GM23338 (cell line): ENCODE results near the gene KDM6A. TPM values are rescaled to one million over a fixed set of nuclear protein-coding genes. Genes with fewer than 3 reads are reported as not detected.

Experiments used
- ATAC-seq: fragments of 200-7000 bp; cut with Tn5 transposase; 3 replicates; pipeline ENCODE4 v1.9.1; 2020
- DNase-seq: peaks from one replicate; pipeline ENCODE4 v3.0.0-alpha.2; 2015; ENCODE audit warnings: low spot score
- H2AFZ ChIP-seq: fragments of 200-600 bp; sonication (generic); 2 replicates; pipeline ENCODE4 v1.8.0; 2016; ENCODE audit warnings: antibody characterized with exemption, mild to moderate bottlenecking, moderate library complexity
- H3F3A ChIP-seq: fragments of 200-600 bp; sonication (generic); replicated peaks from 2 replicates; pipeline ENCODE4 v1.8.0; 2017; ENCODE audit warnings: antibody characterized with exemption, mixed run types, low read depth
- H3K27ac ChIP-seq: fragments of 200-600 bp; sonication (generic); 2 replicates; pipeline ENCODE4 v1.6.1; 2016; ENCODE audit warnings: low read depth
- H3K27me3 ChIP-seq: fragments of 200-600 bp; sonication (generic); 2 replicates; pipeline ENCODE4 v1.8.0; 2016; ENCODE audit warnings: mild to moderate bottlenecking, mixed run types, moderate library complexity; ENCODE audit not compliant: insufficient read depth
- H3K36me3 ChIP-seq: fragments of 200-600 bp; sonication (generic); 2 replicates; pipeline ENCODE4 v1.8.0; 2016; ENCODE audit warnings: mild to moderate bottlenecking; ENCODE audit not compliant: insufficient read depth
- H3K4me1 ChIP-seq: fragments of 200-600 bp; sonication (generic); 2 replicates; pipeline ENCODE4 v1.8.0; 2016; ENCODE audit warnings: mild to moderate bottlenecking, moderate library complexity; ENCODE audit not compliant: insufficient read depth
- H3K4me2 ChIP-seq: fragments of 200-600 bp; sonication (generic); 2 replicates; pipeline ENCODE4 v1.7.1; 2017; ENCODE audit warnings: mixed run types
- H3K4me3 ChIP-seq: fragments of 200-600 bp; sonication (generic); 2 replicates; pipeline ENCODE4 v1.6.1; 2016; ENCODE audit warnings: mixed run types
- H3K79me2 ChIP-seq: fragments of 200-600 bp; sonication (generic); replicated peaks from 2 replicates; pipeline ENCODE4 v1.8.0; 2017; ENCODE audit warnings: mild to moderate bottlenecking; ENCODE audit not compliant: insufficient read depth
- H3K9me2 ChIP-seq: fragments of 200-600 bp; sonication (generic); 2 replicates; pipeline ENCODE4 v1.8.0; 2017; ENCODE audit not compliant: insufficient read depth
- H4K20me1 ChIP-seq: fragments of 200-600 bp; sonication (generic); replicated peaks from 2 replicates; pipeline ENCODE4 v1.8.0; 2017; ENCODE audit warnings: mild to moderate bottlenecking; ENCODE audit not compliant: insufficient read depth
- H3K27ac Mint-ChIP-seq: 2 replicates; pipeline ENCODE4 v1.8.0; 2020; ENCODE audit warnings: inconsistent platforms, mild to moderate bottlenecking, moderate library complexity, mixed read lengths
- H3K27me3 Mint-ChIP-seq: 3 replicates; pipeline ENCODE4 v1.8.0; 2022; ENCODE audit warnings: low read depth, mild to moderate bottlenecking, moderate library complexity, mixed read lengths, inconsistent platforms; ENCODE audit not compliant: insufficient read depth, poor library complexity
- H3K36me3 Mint-ChIP-seq: 3 replicates; pipeline ENCODE4 v1.8.0; 2021; ENCODE audit warnings: low read depth, mild to moderate bottlenecking, inconsistent platforms, moderate library complexity, mixed read lengths
- H3K4me1 Mint-ChIP-seq: 3 replicates; pipeline ENCODE4 v1.8.0; 2020; ENCODE audit warnings: mild to moderate bottlenecking, inconsistent platforms, mixed read lengths
- H3K4me3 Mint-ChIP-seq: 3 replicates; pipeline ENCODE4 v1.8.0; 2021; ENCODE audit warnings: moderate library complexity, mild to moderate bottlenecking, inconsistent platforms, mixed read lengths
- H3K9me3 Mint-ChIP-seq: 3 replicates; pipeline ENCODE4 v1.8.0; 2020; ENCODE audit warnings: moderate library complexity, mild to moderate bottlenecking, inconsistent platforms, mixed read lengths
- CREB1 ChIP-seq: fragments of 250-450 bp; sonication (Bioruptor Pico); IDR thresholded peaks from 2 replicates; pipeline ENCODE4 v1.5.0; 2020; ENCODE audit warnings: low read depth, mild to moderate bottlenecking, moderate library complexity
- CTCF ChIP-seq, 2 experiments: fragments of 200-600 bp in 1 of 2; sonication (generic) in 1 of 2; conservative IDR thresholded peaks; 2 replicates each; pipeline versions ENCODE4 v1.5.1 to v1.6.1; 2016 to 2017; ENCODE audit warnings: antibody characterized with exemption in 2 of 2, low read depth in 2 of 2, mild to moderate bottlenecking in 2 of 2, moderate library complexity in 1 of 2
- ETS1 ChIP-seq: IDR thresholded peaks from 2 replicates; pipeline ENCODE4 v1.6.1; 2016; ENCODE audit warnings: antibody characterized with exemption
- EZH2 ChIP-seq: fragments of 200-600 bp; sonication (generic); IDR thresholded peaks from one replicate; pipeline ENCODE4 v1.8.0; 2017; ENCODE audit warnings: antibody characterized with exemption, mild to moderate bottlenecking, low read depth; ENCODE audit not compliant: unreplicated experiment
- EZH2phosphoT487 ChIP-seq: fragments of 200-600 bp; sonication (generic); IDR thresholded peaks from one replicate; pipeline ENCODE4 v1.8.1; 2018; ENCODE audit warnings: antibody characterized with exemption; ENCODE audit not compliant: unreplicated experiment
- JUNB ChIP-seq: IDR thresholded peaks from one replicate; pipeline ENCODE4 v1.6.1; 2016; ENCODE audit warnings: antibody characterized with exemption; ENCODE audit not compliant: unreplicated experiment
- NANOG ChIP-seq: IDR thresholded peaks from 2 replicates; pipeline ENCODE4 v1.6.1; 2016; ENCODE audit warnings: antibody characterized with exemption, borderline replicate concordance
- POLR2AphosphoS5 ChIP-seq: IDR thresholded peaks from 2 replicates; pipeline ENCODE4 v1.6.1; 2016; ENCODE audit warnings: antibody characterized with exemption, low read depth
- REST ChIP-seq: IDR thresholded peaks from one replicate; pipeline ENCODE4 v1.6.1; 2018; ENCODE audit warnings: antibody characterized with exemption; ENCODE audit not compliant: unreplicated experiment
- STAT1 ChIP-seq: IDR thresholded peaks from one replicate; pipeline ENCODE4 v1.6.1; 2016; ENCODE audit warnings: antibody characterized with exemption; ENCODE audit not compliant: unreplicated experiment
- ZNF114 ChIP-seq: fragments of 250-450 bp; sonication (Bioruptor Pico); IDR thresholded peaks from 2 replicates; pipeline ENCODE4 v1.5.0; 2020; ENCODE audit warnings: mild to moderate bottlenecking, moderate library complexity
- ZNF331 ChIP-seq: fragments of 250-450 bp; sonication (Bioruptor Pico); IDR thresholded peaks from 2 replicates; pipeline ENCODE4 v1.5.0; 2020; ENCODE audit warnings: low read depth, mild to moderate bottlenecking, moderate library complexity
- ZNF462 ChIP-seq: fragments of 250-450 bp; sonication (Bioruptor Pico); IDR thresholded peaks from 2 replicates; pipeline ENCODE4 v1.5.0; 2020; ENCODE audit warnings: mild to moderate bottlenecking, moderate library complexity
- polyA plus RNA-seq: library from polyadenylated mRNA; unstranded; fragments of >200 nt; fragmentation: Nextera tagmentation; extraction: Ambion mirVana; gene quantifications from 2 replicates; pipeline ENCODE4 v1.2.1, GENCODE V29; 2016
- total RNA-seq: library from RNA; depleted of rRNA; stranded (reverse); fragments of >200 nt; shearing (Covaris generic); gene quantifications from 2 replicates; pipeline ENCODE4 v1.2.3, GENCODE V29; 2014

KDM6A gene
- total and polyA plus RNA-seq, 2 experiments from 2014 or later, result 22.8 to 102 TPM

GRCh38 chrX:45011131-45011530 is 138.1 kb downstream of the KDM6A start:
- Mint-ChIP-seq H3K4me1 (peaks cover 35% of the 10 kb centered on the region), H3K27me3 (no peaks in the 10 kb centered on the region), H3K36me3 (peaks cover 29% of the 10 kb centered on the region), H3K27ac (no peak overlapping the region), H3K4me3 (no peak overlapping the region), H3K9me3 (peaks cover 5% of the 10 kb centered on the region)
- Histone ChIP-seq H3K9me2 (no peaks in the 10 kb centered on the region), H3K36me3 (no peaks in the 10 kb centered on the region), H3K27ac (no peak overlapping the region), H3K4me3 (no peak overlapping the region), H2AFZ (no peak overlapping the region), H3K4me1 (peaks cover 22% of the 10 kb centered on the region), H3F3A (no peaks in the 10 kb centered on the region), H3K27me3 (no peaks in the 10 kb centered on the region), H3K79me2 (peaks cover 100% of the 10 kb centered on the region), H4K20me1 (peaks cover 35% of the 10 kb centered on the region), H3K4me2 (no peak overlapping the region)
- ATAC-seq (no peak), DNase-seq (no peak)
- no peak for TF ChIP-seq ETS1
- no peak for TF ChIP-seq CREB1 (CRISPR knock-in tag)
- TF ChIP-seq ZNF114 (CRISPR knock-in tag), result no peak
- TF ChIP-seq REST, result no peak
- TF ChIP-seq NANOG, result no peak
- no peak for TF ChIP-seq JUNB
- no peak for TF ChIP-seq POLR2AphosphoS5
- TF ChIP-seq ZNF462 (CRISPR knock-in tag), result no peak
- TF ChIP-seq STAT1, result no peak
- no peak for TF ChIP-seq CTCF (conservative IDR thresholded peaks at IDR 0.05; ENCODE audit: low read depth in 2 of 2)
- no peak for TF ChIP-seq EZH2
- no peak for TF ChIP-seq EZH2phosphoT487
- no peak for TF ChIP-seq ZNF331
